SK-N-SH treated with all-trans-retinoic acid at 6 μM for 48 hours (cell line): ENCODE results near the gene GARIN5A.

Experiments
- ATAC-seq: fragments of 200-7000 bp; cut with Tn5 transposase; 3 replicates; pipeline ENCODE4 v1.9.1; 2020; ENCODE audit warnings: mild to moderate bottlenecking, moderate library complexity
- ARNTL ChIP-seq: fragments of 450-650 bp; formaldehyde crosslinking; IDR thresholded peaks from 2 replicates; pipeline ENCODE4 v1.5.0; 2020; ENCODE audit warnings: low read depth, mild to moderate bottlenecking, moderate library complexity, borderline replicate concordance
- BACH2 ChIP-seq: fragments of 250-450 bp; sonication (Bioruptor Pico); IDR thresholded peaks from 2 replicates; pipeline ENCODE4 v1.9.0; 2021; ENCODE audit warnings: mild to moderate bottlenecking, borderline replicate concordance
- ESRRG ChIP-seq: fragments of 250-450 bp; sonication (Bioruptor Pico); IDR thresholded peaks from 2 replicates; pipeline ENCODE4 v1.6.1; 2021; ENCODE audit warnings: mild to moderate bottlenecking
- GLIS3 ChIP-seq: fragments of 250-450 bp; sonication (Bioruptor Pico); IDR thresholded peaks from 2 replicates; pipeline ENCODE4 v1.5.0; 2020; ENCODE audit warnings: mild to moderate bottlenecking, moderate library complexity
- OSR1 ChIP-seq: fragments of 250-450 bp; sonication (Bioruptor Pico); IDR thresholded peaks from 2 replicates; pipeline ENCODE4 v1.8.0; 2022; ENCODE audit warnings: moderate library complexity, mild to moderate bottlenecking, inconsistent platforms
- PPARA ChIP-seq: fragments of 250-450 bp; sonication (Bioruptor Pico); IDR thresholded peaks from 2 replicates; pipeline ENCODE4 v1.5.0; 2020; ENCODE audit warnings: mild to moderate bottlenecking, borderline replicate concordance
- RARB ChIP-seq: fragments of 250-450 bp; sonication (Bioruptor Pico); IDR thresholded peaks from 2 replicates; pipeline ENCODE4 v1.8.0; 2021; ENCODE audit warnings: mild to moderate bottlenecking, moderate library complexity
- SNAI2 ChIP-seq: fragments of 250-450 bp; sonication (Bioruptor Pico); IDR thresholded peaks from 2 replicates; pipeline ENCODE4 v1.5.0; 2020; ENCODE audit warnings: mild to moderate bottlenecking, moderate library complexity
- TCF4 ChIP-seq: fragments of 250-450 bp; sonication (Bioruptor Pico); IDR thresholded peaks from 2 replicates; pipeline ENCODE4 v1.8.0; 2021; ENCODE audit warnings: mild to moderate bottlenecking, moderate library complexity, borderline replicate concordance
- ZFP3 ChIP-seq: fragments of 250-450 bp; sonication (Bioruptor Pico); IDR thresholded peaks from 2 replicates; pipeline ENCODE4 v1.5.0; 2020; ENCODE audit warnings: mild to moderate bottlenecking, moderate library complexity
- ZNF565 ChIP-seq: fragments of 450-650 bp; formaldehyde crosslinking; conservative IDR thresholded peaks from 2 replicates; pipeline ENCODE4 v1.5.0; 2020; ENCODE audit warnings: low read depth, mild to moderate bottlenecking, moderate library complexity
- ZNF8 ChIP-seq: fragments of 450-650 bp; formaldehyde crosslinking; IDR thresholded peaks from 2 replicates; pipeline ENCODE4 v1.5.0; 2020; ENCODE audit warnings: mild to moderate bottlenecking, moderate library complexity
- TF ChIP-seq, protein P1 (sequence below): fragments of 250-450 bp; sonication (Bioruptor Pico); IDR thresholded peaks from 2 replicates; pipeline ENCODE4 v1.5.1; 2021; ENCODE audit warnings: mild to moderate bottlenecking, moderate library complexity
- TF ChIP-seq, protein P2 (sequence below): fragments of 250-450 bp; sonication (Bioruptor Pico); IDR thresholded peaks from 2 replicates; pipeline ENCODE4 v1.8.0; 2020; ENCODE audit warnings: mild to moderate bottlenecking, moderate library complexity, borderline replicate concordance
- TF ChIP-seq, protein P3 (sequence below): fragments of 250-450 bp; sonication (Bioruptor Pico); IDR thresholded peaks from 2 replicates; pipeline ENCODE4 v1.5.1; 2020; ENCODE audit warnings: low read depth, mild to moderate bottlenecking, moderate library complexity
- TF ChIP-seq, protein P4 (sequence below): fragments of 250-450 bp; sonication (Bioruptor Pico); IDR thresholded peaks from 2 replicates; pipeline ENCODE4 v1.8.0; 2021; ENCODE audit warnings: low read depth, mild to moderate bottlenecking, moderate library complexity, borderline replicate concordance
- TF ChIP-seq, protein P5 (sequence below): fragments of 250-450 bp; sonication (Bioruptor Pico); IDR thresholded peaks from 2 replicates; pipeline ENCODE4 v1.5.0; 2020; ENCODE audit warnings: mild to moderate bottlenecking, moderate library complexity

GARIN5A gene

DNA sequence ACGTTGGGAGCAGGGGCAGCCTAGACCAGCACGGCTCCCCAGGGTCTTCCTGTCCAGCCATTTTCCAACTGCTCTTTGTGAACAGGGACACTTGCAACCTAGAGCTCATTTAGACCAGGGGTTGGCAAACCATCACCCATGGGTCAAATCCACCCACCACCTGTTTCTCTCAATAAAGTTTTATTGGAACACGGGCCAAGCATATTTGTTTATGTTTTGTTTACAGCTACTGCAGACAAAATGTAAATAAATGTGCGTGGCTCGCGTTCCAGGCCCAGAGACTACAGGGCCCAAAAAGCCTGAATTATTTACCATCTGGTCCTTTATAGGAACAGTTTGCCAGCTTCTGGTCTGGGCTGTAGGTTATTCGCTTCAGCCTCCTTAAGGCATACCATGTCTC, 13.7 kb downstream of the GARIN5A start:
- TF ChIP-seq, protein P1, sequence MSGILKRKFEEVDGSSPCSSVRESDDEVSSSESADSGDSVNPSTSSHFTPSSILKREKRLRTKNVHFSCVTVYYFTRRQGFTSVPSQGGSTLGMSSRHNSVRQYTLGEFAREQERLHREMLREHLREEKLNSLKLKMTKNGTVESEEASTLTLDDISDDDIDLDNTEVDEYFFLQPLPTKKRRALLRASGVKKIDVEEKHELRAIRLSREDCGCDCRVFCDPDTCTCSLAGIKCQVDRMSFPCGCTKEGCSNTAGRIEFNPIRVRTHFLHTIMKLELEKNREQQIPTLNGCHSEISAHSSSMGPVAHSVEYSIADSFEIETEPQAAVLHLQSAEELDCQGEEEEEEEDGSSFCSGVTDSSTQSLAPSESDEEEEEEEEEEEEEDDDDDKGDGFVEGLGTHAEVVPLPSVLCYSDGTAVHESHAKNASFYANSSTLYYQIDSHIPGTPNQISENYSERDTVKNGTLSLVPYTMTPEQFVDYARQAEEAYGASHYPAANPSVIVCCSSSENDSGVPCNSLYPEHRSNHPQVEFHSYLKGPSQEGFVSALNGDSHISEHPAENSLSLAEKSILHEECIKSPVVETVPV (CRISPR knock-in tag) = no peak
- TF ChIP-seq RARB (CRISPR knock-in tag) = no peak
- no peak for ATAC-seq

DNA sequence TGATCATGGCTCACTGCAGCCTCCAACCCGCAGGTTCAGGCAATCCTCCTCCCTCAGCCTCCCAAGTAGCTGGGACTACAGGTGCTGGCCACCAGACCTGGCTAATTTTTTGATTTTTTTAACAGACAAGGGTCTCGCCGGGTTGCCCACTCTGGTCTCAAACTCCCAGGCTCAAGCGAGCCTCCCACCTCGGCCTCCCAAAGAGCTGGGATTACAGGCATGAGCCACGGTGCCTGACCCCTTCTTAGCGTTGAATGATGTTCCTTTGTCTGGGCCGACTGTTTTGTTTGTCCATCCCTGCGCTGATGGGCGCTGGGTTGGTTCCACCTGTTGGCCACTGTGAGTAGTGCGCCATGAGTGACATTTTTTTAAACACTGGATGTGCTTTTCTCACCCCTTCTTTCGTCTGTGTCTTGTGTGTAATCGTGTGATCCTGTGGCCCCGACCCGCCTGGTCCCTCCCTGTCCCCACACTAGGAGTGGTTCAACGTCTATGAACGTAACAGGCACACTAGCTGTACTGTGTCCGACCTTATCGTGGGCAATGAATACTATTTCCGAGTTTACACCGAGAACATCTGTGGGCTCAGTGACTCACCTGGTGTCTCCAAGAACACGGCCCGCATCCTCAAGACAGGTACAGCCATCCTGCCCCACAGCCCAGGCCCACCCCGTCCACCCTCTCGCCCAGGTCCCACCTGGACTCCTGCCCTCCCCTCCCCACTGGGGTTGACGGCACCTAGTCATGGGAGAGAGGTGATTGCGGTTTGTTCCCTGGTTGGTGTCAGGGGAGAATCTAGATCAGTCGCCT, 15.4 kb downstream of the GARIN5A start:
- peak; percentile 94 for ATAC-seq
- TF ChIP-seq TCF4 (CRISPR knock-in tag) = no peak

DNA sequence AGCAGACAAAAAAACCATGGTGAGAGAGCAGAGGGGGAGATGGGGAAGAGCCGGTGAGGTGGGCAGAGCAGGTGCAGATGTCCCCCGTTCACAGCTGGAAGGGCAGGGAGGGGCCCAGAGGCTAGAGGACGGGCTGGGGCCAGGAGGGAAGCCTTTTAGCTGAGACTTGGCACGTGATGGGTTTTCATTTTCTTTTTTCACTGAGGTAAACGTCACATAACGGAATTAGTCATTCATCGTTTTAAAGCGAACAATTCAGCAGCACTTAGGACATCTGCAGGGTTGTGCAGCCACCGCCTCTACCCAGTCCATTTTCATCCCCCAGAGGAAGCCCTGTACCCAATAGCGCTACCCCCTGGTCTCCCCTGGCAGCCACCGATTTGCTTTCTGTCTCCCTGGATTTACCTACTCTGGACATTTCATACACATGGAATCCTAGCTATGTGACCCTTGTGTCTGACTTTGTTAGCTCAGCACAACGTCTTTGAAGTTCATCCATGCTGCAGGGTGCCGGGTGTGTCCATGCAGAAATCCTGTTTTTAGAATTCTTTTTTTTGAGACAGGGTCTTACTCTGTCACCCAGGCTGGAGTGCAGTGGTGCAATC, 16.4 kb downstream of the GARIN5A start:
- ATAC-seq = peak; percentile 46
- TF ChIP-seq RARB (CRISPR knock-in tag) (no peak), SNAI2 (no peak)

DNA sequence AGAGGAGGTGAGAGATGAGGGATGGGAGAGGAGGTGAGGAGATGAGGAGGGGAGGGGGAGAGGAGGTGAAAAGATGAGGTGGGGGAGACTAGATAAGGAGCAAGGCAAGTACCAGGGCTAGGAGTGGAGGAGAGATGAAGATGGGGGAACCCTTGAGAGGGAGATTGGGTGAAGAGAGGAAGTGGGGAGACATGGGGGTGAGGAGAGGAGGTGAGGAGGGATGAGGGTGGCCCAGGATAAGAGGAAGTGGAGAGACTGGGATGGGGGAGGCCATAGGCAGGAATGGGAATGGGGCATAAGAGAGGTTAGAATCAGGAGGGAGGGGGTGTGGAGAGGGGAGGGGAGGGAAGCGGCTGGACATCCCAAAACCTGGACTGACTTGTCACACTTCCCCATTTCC, 17.0 kb downstream of the GARIN5A start:
- TF ChIP-seq ZFP3 (CRISPR knock-in tag) (no peak), GLIS3 (CRISPR knock-in tag) (no peak), SNAI2 (no peak), PPARA (CRISPR knock-in tag) (no peak), BACH2 (CRISPR knock-in tag) (no peak), RARB (CRISPR knock-in tag) (no peak), ZNF565 (CRISPR knock-in tag) (no peak), ARNTL (CRISPR knock-in tag) (no peak), OSR1 (CRISPR knock-in tag) (no peak), ESRRG (CRISPR knock-in tag) (no peak), TCF4 (CRISPR knock-in tag) (no peak), ZNF8 (CRISPR knock-in tag) (no peak)
- TF ChIP-seq, protein P2, sequence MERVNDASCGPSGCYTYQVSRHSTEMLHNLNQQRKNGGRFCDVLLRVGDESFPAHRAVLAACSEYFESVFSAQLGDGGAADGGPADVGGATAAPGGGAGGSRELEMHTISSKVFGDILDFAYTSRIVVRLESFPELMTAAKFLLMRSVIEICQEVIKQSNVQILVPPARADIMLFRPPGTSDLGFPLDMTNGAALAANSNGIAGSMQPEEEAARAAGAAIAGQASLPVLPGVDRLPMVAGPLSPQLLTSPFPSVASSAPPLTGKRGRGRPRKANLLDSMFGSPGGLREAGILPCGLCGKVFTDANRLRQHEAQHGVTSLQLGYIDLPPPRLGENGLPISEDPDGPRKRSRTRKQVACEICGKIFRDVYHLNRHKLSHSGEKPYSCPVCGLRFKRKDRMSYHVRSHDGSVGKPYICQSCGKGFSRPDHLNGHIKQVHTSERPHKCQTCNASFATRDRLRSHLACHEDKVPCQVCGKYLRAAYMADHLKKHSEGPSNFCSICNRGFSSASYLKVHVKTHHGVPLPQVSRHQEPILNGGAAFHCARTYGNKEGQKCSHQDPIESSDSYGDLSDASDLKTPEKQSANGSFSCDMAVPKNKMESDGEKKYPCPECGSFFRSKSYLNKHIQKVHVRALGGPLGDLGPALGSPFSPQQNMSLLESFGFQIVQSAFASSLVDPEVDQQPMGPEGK (CRISPR knock-in tag) = no peak
- TF ChIP-seq, protein P3, sequence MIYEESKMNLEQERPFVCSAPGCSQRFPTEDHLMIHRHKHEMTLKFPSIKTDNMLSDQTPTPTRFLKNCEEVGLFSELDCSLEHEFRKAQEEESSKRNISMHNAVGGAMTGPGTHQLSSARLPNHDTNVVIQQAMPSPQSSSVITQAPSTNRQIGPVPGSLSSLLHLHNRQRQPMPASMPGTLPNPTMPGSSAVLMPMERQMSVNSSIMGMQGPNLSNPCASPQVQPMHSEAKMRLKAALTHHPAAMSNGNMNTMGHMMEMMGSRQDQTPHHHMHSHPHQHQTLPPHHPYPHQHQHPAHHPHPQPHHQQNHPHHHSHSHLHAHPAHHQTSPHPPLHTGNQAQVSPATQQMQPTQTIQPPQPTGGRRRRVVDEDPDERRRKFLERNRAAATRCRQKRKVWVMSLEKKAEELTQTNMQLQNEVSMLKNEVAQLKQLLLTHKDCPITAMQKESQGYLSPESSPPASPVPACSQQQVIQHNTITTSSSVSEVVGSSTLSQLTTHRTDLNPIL (CRISPR knock-in tag) = no peak
- TF ChIP-seq, protein P1 (CRISPR knock-in tag) = no peak
- TF ChIP-seq, protein P4, sequence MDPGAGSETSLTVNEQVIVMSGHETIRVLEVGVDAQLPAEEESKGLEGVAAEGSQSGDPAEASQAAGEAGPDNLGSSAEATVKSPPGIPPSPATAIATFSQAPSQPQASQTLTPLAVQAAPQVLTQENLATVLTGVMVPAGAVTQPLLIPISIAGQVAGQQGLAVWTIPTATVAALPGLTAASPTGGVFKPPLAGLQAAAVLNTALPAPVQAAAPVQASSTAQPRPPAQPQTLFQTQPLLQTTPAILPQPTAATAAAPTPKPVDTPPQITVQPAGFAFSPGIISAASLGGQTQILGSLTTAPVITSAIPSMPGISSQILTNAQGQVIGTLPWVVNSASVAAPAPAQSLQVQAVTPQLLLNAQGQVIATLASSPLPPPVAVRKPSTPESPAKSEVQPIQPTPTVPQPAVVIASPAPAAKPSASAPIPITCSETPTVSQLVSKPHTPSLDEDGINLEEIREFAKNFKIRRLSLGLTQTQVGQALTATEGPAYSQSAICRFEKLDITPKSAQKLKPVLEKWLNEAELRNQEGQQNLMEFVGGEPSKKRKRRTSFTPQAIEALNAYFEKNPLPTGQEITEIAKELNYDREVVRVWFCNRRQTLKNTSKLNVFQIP (CRISPR knock-in tag) = no peak
- TF ChIP-seq, protein P5, sequence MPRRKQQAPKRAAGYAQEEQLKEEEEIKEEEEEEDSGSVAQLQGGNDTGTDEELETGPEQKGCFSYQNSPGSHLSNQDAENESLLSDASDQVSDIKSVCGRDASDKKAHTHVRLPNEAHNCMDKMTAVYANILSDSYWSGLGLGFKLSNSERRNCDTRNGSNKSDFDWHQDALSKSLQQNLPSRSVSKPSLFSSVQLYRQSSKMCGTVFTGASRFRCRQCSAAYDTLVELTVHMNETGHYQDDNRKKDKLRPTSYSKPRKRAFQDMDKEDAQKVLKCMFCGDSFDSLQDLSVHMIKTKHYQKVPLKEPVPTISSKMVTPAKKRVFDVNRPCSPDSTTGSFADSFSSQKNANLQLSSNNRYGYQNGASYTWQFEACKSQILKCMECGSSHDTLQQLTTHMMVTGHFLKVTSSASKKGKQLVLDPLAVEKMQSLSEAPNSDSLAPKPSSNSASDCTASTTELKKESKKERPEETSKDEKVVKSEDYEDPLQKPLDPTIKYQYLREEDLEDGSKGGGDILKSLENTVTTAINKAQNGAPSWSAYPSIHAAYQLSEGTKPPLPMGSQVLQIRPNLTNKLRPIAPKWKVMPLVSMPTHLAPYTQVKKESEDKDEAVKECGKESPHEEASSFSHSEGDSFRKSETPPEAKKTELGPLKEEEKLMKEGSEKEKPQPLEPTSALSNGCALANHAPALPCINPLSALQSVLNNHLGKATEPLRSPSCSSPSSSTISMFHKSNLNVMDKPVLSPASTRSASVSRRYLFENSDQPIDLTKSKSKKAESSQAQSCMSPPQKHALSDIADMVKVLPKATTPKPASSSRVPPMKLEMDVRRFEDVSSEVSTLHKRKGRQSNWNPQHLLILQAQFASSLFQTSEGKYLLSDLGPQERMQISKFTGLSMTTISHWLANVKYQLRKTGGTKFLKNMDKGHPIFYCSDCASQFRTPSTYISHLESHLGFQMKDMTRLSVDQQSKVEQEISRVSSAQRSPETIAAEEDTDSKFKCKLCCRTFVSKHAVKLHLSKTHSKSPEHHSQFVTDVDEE (CRISPR knock-in tag) = no peak
- ATAC-seq = no peak
